OCI-LY7 (cell line): ENCODE measurements around the gene DNASE1L3. TPM values are rescaled to one million over a fixed set of nuclear protein-coding genes. Genes with fewer than 3 reads are reported as not detected.

Source experiments
- BruUV-seq: library from RNA; stranded (reverse); fragments of 400-500 nt; replicated peaks from 2 replicates; lab custom pipeline; 2021; lab: Mats Ljungman, UMichigan
- CTCF ChIA-PET: fragments of 300-600 bp; sonication (Branson Sonifier 250); formaldehyde crosslinking; loops from one replicate; lab custom pipeline; 2022; ENCODE audit warnings: antibody characterized with exemption; ENCODE audit not compliant: unreplicated experiment; lab: Charles Lee
- POLR2A ChIA-PET: fragments of 300-600 bp; sonication (Branson Sonifier 250); formaldehyde crosslinking; loops from one replicate; lab custom pipeline; 2022; ENCODE audit warnings: antibody characterized with exemption; lab: Charles Lee
- DNase-seq: peaks from one replicate; pipeline ENCODE4 v3.0.0-alpha.2; 2015; ENCODE audit warnings: low spot score
- H2AFZ ChIP-seq: fragments of 200-600 bp; sonication (generic), shearing (Covaris generic); 2 replicates; pipeline ENCODE4 v1.6.1; 2014; ENCODE audit warnings: mild to moderate bottlenecking, antibody characterized with exemption, low read length, moderate library complexity
- H3K27ac ChIP-seq: fragments of 200-600 bp; sonication (generic); 2 replicates; pipeline ENCODE4 v1.5.1; 2014; ENCODE audit warnings: mixed run types, low read depth, mild to moderate bottlenecking, moderate library complexity, low read length, inconsistent platforms; ENCODE audit not compliant: poor library complexity, severe bottlenecking
- H3K36me3 ChIP-seq: fragments of 200-600 bp; sonication (generic); 2 replicates; pipeline ENCODE4 v1.6.1; 2014; ENCODE audit warnings: mild to moderate bottlenecking, antibody characterized with exemption, low read length, moderate library complexity, mixed read lengths; ENCODE audit not compliant: insufficient read depth
- H3K4me1 ChIP-seq: fragments of 200-600 bp; sonication (generic); 2 replicates; pipeline ENCODE4 v1.5.1; 2014; ENCODE audit warnings: mild to moderate bottlenecking, low read length; ENCODE audit not compliant: insufficient read depth, poor library complexity, severe bottlenecking
- H3K4me2 ChIP-seq: fragments of 200-600 bp; sonication (generic); 2 replicates; pipeline ENCODE4 v1.6.1; 2014; ENCODE audit warnings: mild to moderate bottlenecking, low read length
- H3K4me3 ChIP-seq: fragments of 200-600 bp; sonication (generic); 2 replicates; pipeline ENCODE4 v1.5.1; 2014; ENCODE audit warnings: mild to moderate bottlenecking, low read depth, low read length; ENCODE audit not compliant: poor library complexity, severe bottlenecking
- H3K79me2 ChIP-seq: fragments of 200-600 bp; sonication (generic); 2 replicates; pipeline ENCODE4 v1.6.1; 2016; ENCODE audit warnings: low read depth, mild to moderate bottlenecking, low read length, moderate library complexity, mixed read lengths; ENCODE audit not compliant: insufficient read depth
- H3K9me2 ChIP-seq: fragments of 200-600 bp; sonication (generic); 2 replicates; pipeline ENCODE4 v1.6.1; 2016; ENCODE audit warnings: mild to moderate bottlenecking, low read length, mixed read lengths; ENCODE audit not compliant: insufficient read depth
- H3K9me3 ChIP-seq: fragments of 200-600 bp; sonication (generic); 2 replicates; pipeline ENCODE4 v1.6.1; 2014; ENCODE audit warnings: mild to moderate bottlenecking, mixed run types, low read length, mixed read lengths
- H4K20me1 ChIP-seq: fragments of 200-600 bp; sonication (generic); 2 replicates; pipeline ENCODE4 v1.6.1; 2014; ENCODE audit warnings: mild to moderate bottlenecking, antibody characterized with exemption, low read length, moderate library complexity, mixed read lengths; ENCODE audit not compliant: insufficient read depth
- CTCF ChIP-seq: fragments of 200-600 bp; sonication (generic); conservative IDR thresholded peaks from 2 replicates; pipeline ENCODE4 v1.5.1; 2014; ENCODE audit warnings: mild to moderate bottlenecking, antibody characterized with exemption, low read length, moderate library complexity, mixed read lengths
- EZH2phosphoT487 ChIP-seq: fragments of 200-600 bp; sonication (generic); IDR thresholded peaks from 2 replicates; pipeline ENCODE4 v1.6.1; 2018; ENCODE audit warnings: low read depth, borderline replicate concordance, mild to moderate bottlenecking, mixed run types, antibody characterized with exemption, low read length, moderate library complexity, mixed read lengths
- intact Hi-C: fragments of 100-400 bp; cut with micrococcal nuclease; formaldehyde crosslinking; loops from one replicate; pipeline ENCODE4 v1.10.0; 2022; ENCODE audit not compliant: unreplicated experiment
- total RNA-seq, 2 experiments: library from RNA; depleted of rRNA in 1 of 2; stranded (reverse); fragments of >200 nt in 1 of 2; shearing (Covaris generic) in 1 of 2; gene quantifications; 2 replicates each; pipeline ENCODE4 v1.2.3, GENCODE V29; 2014 to 2022

The DNASE1L3 gene
- total RNA-seq, 2 experiments from 2014 or later = 1.3 TPM; not detected in 1

GRCh38 chr3:58200121-58200709 is 10.6 kb downstream of the DNASE1L3 start:
- H3K4me1 ChIP-seq = peaks cover 26% of the 10 kb centered on the region
- TF ChIP-seq EZH2phosphoT487 (no peak), CTCF (no peak)
- no peak for DNase-seq
- H4K20me1 ChIP-seq = no peaks in the 10 kb centered on the region
- peaks cover 6% of the 10 kb centered on the region; the same call in 1 of the 2 replicates for H3K9me3 ChIP-seq
- H3K27ac ChIP-seq = no peak overlapping the region
- H2AFZ ChIP-seq = no peak overlapping the region
- CTCF ChIA-PET = interaction anchor here (0.5 to 0.9 kb wide), 3 partner anchors 15 to 1841 kb away, joined by 3 read pairs; no protein-coding TSS in a partner anchor
- H3K9me2 ChIP-seq = no peaks in the 10 kb centered on the region
- BruUV-seq = no TSS peak
- intact Hi-C loops = no loop called here
- H3K79me2 ChIP-seq = no peaks in the 10 kb centered on the region
- POLR2A ChIA-PET = interaction anchor here (0.5 to 1.4 kb wide), 5 partner anchors 8 to 477 kb away, joined by 3 to 5 read pairs (median 3); no protein-coding TSS in a partner anchor
- no peak overlapping the region for H3K4me3 ChIP-seq
- H3K36me3 ChIP-seq = no peaks in the 10 kb centered on the region
- no peak overlapping the region for H3K4me2 ChIP-seq

GRCh38 chr3:58198804-58199203 is 12.0 kb downstream of the DNASE1L3 start:
- intact Hi-C loops = no loop called here
- no peak overlapping the region for H3K27ac ChIP-seq
- H3K9me3 ChIP-seq = peaks cover 6% of the 10 kb centered on the region; the same call in 1 of the 2 replicates
- H3K36me3 ChIP-seq = no peaks in the 10 kb centered on the region
- TF ChIP-seq CTCF (no peak), EZH2phosphoT487 (no peak)
- no peaks in the 10 kb centered on the region for H4K20me1 ChIP-seq
- no peaks in the 10 kb centered on the region for H3K79me2 ChIP-seq
- CTCF ChIA-PET = no interaction called here
- no peak overlapping the region for H3K4me2 ChIP-seq
- no peak for DNase-seq
- H3K4me1 ChIP-seq = peaks cover 26% of the 10 kb centered on the region
- peak overlapping the region; percentile 18; the same call in 1 of the 2 replicates for H2AFZ ChIP-seq
- no peaks in the 10 kb centered on the region for H3K9me2 ChIP-seq
- H3K4me3 ChIP-seq = no peak overlapping the region
- no TSS peak for BruUV-seq
- POLR2A ChIA-PET = interaction anchor here (0.7 kb wide), 1 partner anchor 14 kb away, joined by 3 read pairs; no protein-coding TSS in a partner anchor

- H3K4me1 ChIP-seq = peaks cover 26% of the 10 kb centered on the region
- CTCF ChIA-PET = no interaction called here
- no peaks in the 10 kb centered on the region for H4K20me1 ChIP-seq
- H3K27ac ChIP-seq = no peak overlapping the region
- H3K36me3 ChIP-seq = no peaks in the 10 kb centered on the region
- no peak for DNase-seq
- H3K9me3 ChIP-seq = peaks cover 6% of the 10 kb centered on the region; the same call in 1 of the 2 replicates
- peak overlapping the region; percentile 18; the same call in 1 of the 2 replicates for H2AFZ ChIP-seq
- POLR2A ChIA-PET = interaction anchor here (0.6 to 0.7 kb wide), 2 partner anchors 14 to 115 kb away, joined by 3 to 5 read pairs; no protein-coding TSS in a partner anchor
- BruUV-seq = no TSS peak
- H3K79me2 ChIP-seq = no peaks in the 10 kb centered on the region
- no peak overlapping the region for H3K4me2 ChIP-seq
- H3K9me2 ChIP-seq = no peaks in the 10 kb centered on the region
- intact Hi-C loops = no loop called here
- no peak overlapping the region for H3K4me3 ChIP-seq
- no peak for TF ChIP-seq CTCF
- TF ChIP-seq EZH2phosphoT487 = no peak
Measured at GRCh38 chr3:58198362-58198761, 12.4 kb downstream of the DNASE1L3 start.
